SIG-M5 (cell line): ENCODE measurements around the gene KCNMA1.

ENCODE experiments used
- DNase-seq: peaks from one replicate; lab custom pipeline; 2025; lab: John Stamatoyannopoulos, UW

KCNMA1 gene

GRCh38 chr10:77266242-77266641 is 371.4 kb downstream of the KCNMA1 start:
- DNase-seq, result no peak

GRCh38 chr10:77264527-77264926 is 373.1 kb downstream of the KCNMA1 start:
- DNase-seq, result no peak

- no peak for DNase-seq
Measured at GRCh38 chr10:77264107-77264506, 373.5 kb downstream of the KCNMA1 start.

- DNase-seq, result no peak
Measured at GRCh38 chr10:77263700-77264099, 373.9 kb downstream of the KCNMA1 start.

GRCh38 chr10:77261146-77261545 is 376.5 kb downstream of the KCNMA1 start:
- DNase-seq, result no peak

- no peak for DNase-seq
Measured at GRCh38 chr10:77259171-77259874, 378.3 kb downstream of the KCNMA1 start.

GRCh38 chr10:77256346-77256745 is 381.3 kb downstream of the KCNMA1 start:
- no peak for DNase-seq

GRCh38 chr10:77253556-77254064 is 384.0 kb downstream of the KCNMA1 start:
- no peak for DNase-seq

GRCh38 chr10:77253147-77253545 is 384.5 kb downstream of the KCNMA1 start:
- DNase-seq, result no peak

GRCh38 chr10:77252380-77253146 is 385.0 kb downstream of the KCNMA1 start:
- no peak for DNase-seq

- DNase-seq, result no peak
Measured at GRCh38 chr10:77251297-77252013, 386.2 kb downstream of the KCNMA1 start.

GRCh38 chr10:77249901-77250459 is 387.6 kb downstream of the KCNMA1 start:
- DNase-seq, result no peak

- DNase-seq, result no peak
Measured at GRCh38 chr10:77248104-77248790, 389.4 kb downstream of the KCNMA1 start.

- no peak for DNase-seq
Measured at GRCh38 chr10:77247031-77247990, 390.3 kb downstream of the KCNMA1 start.

- DNase-seq, result peak; percentile 16
Measured at GRCh38 chr10:77245953-77246352, 391.7 kb downstream of the KCNMA1 start.

- no peak for DNase-seq
Measured at GRCh38 chr10:77244746-77245145, 392.9 kb downstream of the KCNMA1 start.

- no peak for DNase-seq
Measured at GRCh38 chr10:77244286-77244685, 393.3 kb downstream of the KCNMA1 start.

- no peak for DNase-seq
Measured at GRCh38 chr10:77241350-77241725, 396.3 kb downstream of the KCNMA1 start.

GRCh38 chr10:77240706-77241349 is 396.8 kb downstream of the KCNMA1 start:
- DNase-seq, result no peak

- DNase-seq, result no peak
Measured at GRCh38 chr10:77240041-77240652, 397.5 kb downstream of the KCNMA1 start.
